ENCODE results near the gene ZNF627. TPM values are rescaled to one million over a fixed set of nuclear protein-coding genes. Genes with fewer than 3 reads are reported as not detected.
"Not testable (repeated sequence)": the region's sequence is repeated elsewhere in the genome, so short reads cannot be mapped to it uniquely, and the experiment has no call there.

The ZNF627 gene
- total RNA-seq, 2 experiments from 2014 or later: 6.4 to 6.7 TPM

GRCh38 chr19:11558881-11559828, 38.1 kb upstream of the ZNF627 start, which contains the start of gene ELOF1:
TSS of gene ELOF1 (minus strand) at chr19:11559230. CDS start at chr19:11554347, 4,883 bp downstream.
- POLR2A ChIA-PET: interaction anchor here (0.6 to 1.5 kb wide), 5 partner anchors 13 to 30 kb away, joined by 3 to 8 read pairs (median 4); partner anchors contain the start of gene ECSIT
- intact Hi-C loops (cut with DNase I, micrococcal nuclease): loop anchor here (1.0 to 2.0 kb wide), 14 partner anchors 22 to 599 kb away; partner anchors contain the start of genes ZNF653 (in 2 of the 2), CCDC159 (in 1 of the 2), ECSIT (in 1 of the 2) and ODAD3 (in 1 of the 2)
- Mint-ChIP-seq H3K4me1 (peaks cover 44% of the 10 kb centered on the region), H3K27me3 (no peaks in the 10 kb centered on the region), H3K36me3 (ENCODE audit: low read depth) (peaks cover 22% of the 10 kb centered on the region), H3K9me3 (ENCODE audit: low read depth) (no peaks in the 10 kb centered on the region), H3K27ac (peak within 1 kb of the TSS; percentile 94), H3K4me3 (peak within 1 kb of the TSS; percentile 90)
- CTCF ChIA-PET: interaction anchor here (0.6 to 2.1 kb wide), 14 partner anchors 10 to 1350 kb away, joined by 3 to 12 read pairs (median 4); partner anchors contain the start of genes ECSIT and ZNF627
- peak; percentile 99 for DNase-seq
- ATAC-seq: peak; percentile 93

GRCh38 chr19:11560404-11561051, 36.8 kb upstream of the ZNF627 start:
- Mint-ChIP-seq H3K4me3 (peak overlapping the region; percentile 90), H3K27ac (peak overlapping the region; percentile 81), H3K27me3 (no peaks in the 10 kb centered on the region), H3K9me3 (ENCODE audit: low read depth) (no peaks in the 10 kb centered on the region), H3K36me3 (ENCODE audit: low read depth) (peaks cover 15% of the 10 kb centered on the region), H3K4me1 (peaks cover 38% of the 10 kb centered on the region)
- ChIA-PET POLR2A (interaction anchor here (0.5 kb wide), 1 partner anchor 1310 kb away, joined by 3 read pairs; no protein-coding TSS in a partner anchor), CTCF (interaction anchor here (0.6 to 2.1 kb wide), 11 partner anchors 8 to 78 kb away, joined by 3 to 13 read pairs (median 4); partner anchors contain the start of gene ECSIT)
- intact Hi-C loops (cut with DNase I, micrococcal nuclease): loop anchor here (1.0 kb wide), 3 partner anchors 21 to 470 kb away; no protein-coding TSS in a partner anchor
- DNase-seq: peak; percentile 78
- peak; percentile 65 for ATAC-seq

GRCh38 chr19:11563532-11563931, 33.8 kb upstream of the ZNF627 start:
- H3K27ac Mint-ChIP-seq: peak overlapping the region; percentile 38
- no peak overlapping the region for H3K4me3 Mint-ChIP-seq
- H3K9me3 Mint-ChIP-seq (ENCODE audit: low read depth): no peaks in the 10 kb centered on the region
- POLR2A ChIA-PET: no interaction called here
- H3K27me3 Mint-ChIP-seq: no peaks in the 10 kb centered on the region
- DNase-seq (no peak), ATAC-seq (no peak)
- intact Hi-C loops (cut with DNase I, micrococcal nuclease): no loop called here
- peaks cover 24% of the 10 kb centered on the region for H3K4me1 Mint-ChIP-seq
- CTCF ChIA-PET: interaction anchor here (1.0 to 1.2 kb wide), 2 partner anchors 16 to 28 kb away, joined by 3 to 4 read pairs; no protein-coding TSS in a partner anchor
- peaks cover 7% of the 10 kb centered on the region for H3K36me3 Mint-ChIP-seq (ENCODE audit: low read depth)

- POLR2A ChIA-PET: not testable (repeated sequence)
Observed at GRCh38 chr19:11564082-11564807, 33.0 kb upstream of the ZNF627 start.

GRCh38 chr19:11565649-11565980, 31.7 kb upstream of the ZNF627 start:
- H3K9me3 Mint-ChIP-seq (ENCODE audit: low read depth); POLR2A ChIA-PET; ATAC-seq; intact Hi-C loops (cut with DNase I, micrococcal nuclease); H3K27me3 Mint-ChIP-seq; DNase-seq; H3K4me3 Mint-ChIP-seq; H3K36me3 Mint-ChIP-seq (ENCODE audit: low read depth); CTCF ChIA-PET; H3K27ac Mint-ChIP-seq: not testable (repeated sequence)
- peaks cover 15% of the 10 kb centered on the region for H3K4me1 Mint-ChIP-seq

More at GRCh38 chr19:11564082-11564807, 33.0 kb upstream of the ZNF627 start:
- H3K27me3 Mint-ChIP-seq; H3K27ac Mint-ChIP-seq; ATAC-seq; H3K4me3 Mint-ChIP-seq; H3K9me3 Mint-ChIP-seq (ENCODE audit: low read depth); DNase-seq; intact Hi-C loops (cut with DNase I, micrococcal nuclease); H3K36me3 Mint-ChIP-seq (ENCODE audit: low read depth): not testable (repeated sequence)
- H3K4me1 Mint-ChIP-seq: peaks cover 22% of the 10 kb centered on the region
- CTCF ChIA-PET: interaction anchor here (0.7 to 1.0 kb wide), 3 partner anchors 15 to 1611 kb away, joined by 3 read pairs; no protein-coding TSS in a partner anchor

- peaks cover 11% of the 10 kb centered on the region for H3K4me1 Mint-ChIP-seq
- intact Hi-C loops (cut with DNase I, micrococcal nuclease): no loop called here
- no peak overlapping the region for H3K4me3 Mint-ChIP-seq
- no peak overlapping the region for H3K27ac Mint-ChIP-seq
- peaks cover 2% of the 10 kb centered on the region for H3K36me3 Mint-ChIP-seq (ENCODE audit: low read depth)
- no peaks in the 10 kb centered on the region for H3K9me3 Mint-ChIP-seq (ENCODE audit: low read depth)
- CTCF ChIA-PET: no interaction called here
- no peaks in the 10 kb centered on the region for H3K27me3 Mint-ChIP-seq
- no peak for ATAC-seq
- POLR2A ChIA-PET: no interaction called here
- DNase-seq: no peak
Observed at GRCh38 chr19:11566164-11566563, 31.1 kb upstream of the ZNF627 start.

GRCh38 chr19:11570039-11570462, 27.2 kb upstream of the ZNF627 start:
- Mint-ChIP-seq H3K36me3 (ENCODE audit: low read depth) (peaks cover 2% of the 10 kb centered on the region), H3K4me1 (peaks cover 7% of the 10 kb centered on the region), H3K9me3 (ENCODE audit: low read depth) (no peaks in the 10 kb centered on the region), H3K4me3 (no peak overlapping the region), H3K27me3 (no peaks in the 10 kb centered on the region), H3K27ac (no peak overlapping the region)
- no peak for DNase-seq
- ATAC-seq: no peak
- intact Hi-C loops (cut with DNase I, micrococcal nuclease): no loop called here
- POLR2A ChIA-PET: no interaction called here
- CTCF ChIA-PET: no interaction called here

GRCh38 chr19:11573354-11573753, 23.9 kb upstream of the ZNF627 start:
- CTCF ChIA-PET: interaction anchor here (0.6 kb wide), 1 partner anchor 360 kb away, joined by 3 read pairs; no protein-coding TSS in a partner anchor
- H3K27me3 Mint-ChIP-seq; H3K4me3 Mint-ChIP-seq; H3K9me3 Mint-ChIP-seq (ENCODE audit: low read depth); H3K4me1 Mint-ChIP-seq; H3K36me3 Mint-ChIP-seq (ENCODE audit: low read depth); DNase-seq; H3K27ac Mint-ChIP-seq; ATAC-seq; POLR2A ChIA-PET; intact Hi-C loops (cut with DNase I, micrococcal nuclease): not testable (repeated sequence)

GRCh38 chr19:11573763-11574162, 23.5 kb upstream of the ZNF627 start:
- POLR2A ChIA-PET: not testable (repeated sequence)

GRCh38 chr19:11574689-11575088, 22.6 kb upstream of the ZNF627 start:
- no peak overlapping the region for H3K4me3 Mint-ChIP-seq
- no peaks in the 10 kb centered on the region for H3K27me3 Mint-ChIP-seq
- no peak for ATAC-seq
- intact Hi-C loops (cut with DNase I, micrococcal nuclease): no loop called here
- POLR2A ChIA-PET: no interaction called here
- peaks cover 10% of the 10 kb centered on the region for H3K4me1 Mint-ChIP-seq
- no peak overlapping the region for H3K27ac Mint-ChIP-seq
- no peaks in the 10 kb centered on the region for H3K36me3 Mint-ChIP-seq (ENCODE audit: low read depth)
- CTCF ChIA-PET: no interaction called here
- peak; percentile 29 for DNase-seq
- H3K9me3 Mint-ChIP-seq (ENCODE audit: low read depth): no peaks in the 10 kb centered on the region

More at GRCh38 chr19:11573763-11574162, 23.5 kb upstream of the ZNF627 start:
- H3K4me1 Mint-ChIP-seq: peaks cover 10% of the 10 kb centered on the region
- H3K9me3 Mint-ChIP-seq (ENCODE audit: low read depth); intact Hi-C loops (cut with DNase I, micrococcal nuclease); H3K4me3 Mint-ChIP-seq; H3K27ac Mint-ChIP-seq; H3K36me3 Mint-ChIP-seq (ENCODE audit: low read depth); DNase-seq; H3K27me3 Mint-ChIP-seq; ATAC-seq: not testable (repeated sequence)
- CTCF ChIA-PET: interaction anchor here (0.6 kb wide), 1 partner anchor 360 kb away, joined by 3 read pairs; no protein-coding TSS in a partner anchor

GRCh38 chr19:11576227-11576626, 21.1 kb upstream of the ZNF627 start:
- Mint-ChIP-seq H3K27me3 (no peaks in the 10 kb centered on the region), H3K4me3 (no peak overlapping the region), H3K36me3 (ENCODE audit: low read depth) (no peaks in the 10 kb centered on the region), H3K9me3 (ENCODE audit: low read depth) (no peaks in the 10 kb centered on the region), H3K4me1 (peaks cover 20% of the 10 kb centered on the region), H3K27ac (no peak overlapping the region)
- POLR2A ChIA-PET: no interaction called here
- CTCF ChIA-PET: interaction anchor here (0.7 kb wide), 1 partner anchor 1129 kb away, joined by 3 read pairs; no protein-coding TSS in a partner anchor
- ATAC-seq: no peak
- no peak for DNase-seq
- intact Hi-C loops (cut with DNase I, micrococcal nuclease): no loop called here
